Endothelial cell (in vitro differentiated cells): Measurements from ENCODE around the gene CA4. TPM values are rescaled to one million over a fixed set of nuclear protein-coding genes. Genes with fewer than 3 reads are reported as not detected.
"Not testable (repeated sequence)": the region's sequence is repeated elsewhere in the genome, so short reads cannot be mapped to it uniquely, and the experiment has no call there.

Source experiments
- DNase-seq: peaks from one replicate; pipeline ENCODE4 v3.0.0; 2021; ENCODE audit warnings: low spot score
- H3K27ac Mint-ChIP-seq: one replicate; pipeline ENCODE4 v1.8.0; 2021; ENCODE audit warnings: mixed read lengths, inconsistent platforms; ENCODE audit not compliant: unreplicated experiment
- H3K27me3 Mint-ChIP-seq: one replicate; pipeline ENCODE4 v1.8.0; 2021; ENCODE audit warnings: mild to moderate bottlenecking, moderate library complexity, mixed read lengths, inconsistent platforms; ENCODE audit not compliant: unreplicated experiment
- H3K36me3 Mint-ChIP-seq: one replicate; pipeline ENCODE4 v1.8.0; 2021; ENCODE audit warnings: mild to moderate bottlenecking, low read depth, mixed read lengths, inconsistent platforms; ENCODE audit not compliant: unreplicated experiment
- H3K4me1 Mint-ChIP-seq: one replicate; pipeline ENCODE4 v1.8.0; 2021; ENCODE audit warnings: mild to moderate bottlenecking, mixed read lengths, inconsistent platforms; ENCODE audit not compliant: unreplicated experiment
- H3K4me3 Mint-ChIP-seq: one replicate; pipeline ENCODE4 v1.8.0; 2021; ENCODE audit warnings: mild to moderate bottlenecking, mixed read lengths, inconsistent platforms; ENCODE audit not compliant: unreplicated experiment
- H3K9me3 Mint-ChIP-seq: one replicate; pipeline ENCODE4 v1.8.0; 2021; ENCODE audit warnings: mixed read lengths, inconsistent platforms; ENCODE audit not compliant: unreplicated experiment
- total RNA-seq: library from RNA; stranded (reverse); fragmentation: NEBNext Ultra II Directional; extraction: Animal tissue kit (Norgen Biotek cat#: 25700); gene quantifications from one replicate; pipeline ENCODE4 v1.2.1, GENCODE V29; 2021; ENCODE audit not compliant: unreplicated experiment
- TF ChIP-seq, protein P1 (sequence below): fragments of 200-600 bp; sonication (generic); IDR thresholded peaks from one replicate; pipeline ENCODE4 v1.5.0; 2021; ENCODE audit warnings: antibody characterized with exemption; ENCODE audit not compliant: unreplicated experiment

Gene CA4
- total RNA-seq, 1 donor from 2014 or later: 8.3 TPM

DNA sequence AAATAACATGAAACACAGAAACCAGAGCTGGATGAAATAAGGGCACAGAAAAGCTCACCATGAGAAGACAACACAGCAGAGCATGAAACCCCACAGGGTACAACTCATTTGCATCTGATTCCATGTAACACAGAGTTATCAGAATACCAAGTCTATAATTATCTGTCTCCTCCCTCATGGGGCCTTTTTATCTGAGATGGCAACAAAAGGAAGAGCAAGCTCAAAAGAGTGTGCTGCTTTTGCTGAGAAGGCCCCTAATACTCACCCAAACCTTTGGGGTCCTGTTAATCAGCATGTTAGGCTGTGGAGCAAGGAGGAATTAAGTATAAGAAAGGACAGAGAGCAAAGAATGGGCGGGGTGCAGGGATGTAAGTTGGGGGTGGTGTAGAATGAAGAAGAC is 36.6 kb downstream of the CA4 start:
- H3K4me1 Mint-ChIP-seq: not testable (repeated sequence)

DNA sequence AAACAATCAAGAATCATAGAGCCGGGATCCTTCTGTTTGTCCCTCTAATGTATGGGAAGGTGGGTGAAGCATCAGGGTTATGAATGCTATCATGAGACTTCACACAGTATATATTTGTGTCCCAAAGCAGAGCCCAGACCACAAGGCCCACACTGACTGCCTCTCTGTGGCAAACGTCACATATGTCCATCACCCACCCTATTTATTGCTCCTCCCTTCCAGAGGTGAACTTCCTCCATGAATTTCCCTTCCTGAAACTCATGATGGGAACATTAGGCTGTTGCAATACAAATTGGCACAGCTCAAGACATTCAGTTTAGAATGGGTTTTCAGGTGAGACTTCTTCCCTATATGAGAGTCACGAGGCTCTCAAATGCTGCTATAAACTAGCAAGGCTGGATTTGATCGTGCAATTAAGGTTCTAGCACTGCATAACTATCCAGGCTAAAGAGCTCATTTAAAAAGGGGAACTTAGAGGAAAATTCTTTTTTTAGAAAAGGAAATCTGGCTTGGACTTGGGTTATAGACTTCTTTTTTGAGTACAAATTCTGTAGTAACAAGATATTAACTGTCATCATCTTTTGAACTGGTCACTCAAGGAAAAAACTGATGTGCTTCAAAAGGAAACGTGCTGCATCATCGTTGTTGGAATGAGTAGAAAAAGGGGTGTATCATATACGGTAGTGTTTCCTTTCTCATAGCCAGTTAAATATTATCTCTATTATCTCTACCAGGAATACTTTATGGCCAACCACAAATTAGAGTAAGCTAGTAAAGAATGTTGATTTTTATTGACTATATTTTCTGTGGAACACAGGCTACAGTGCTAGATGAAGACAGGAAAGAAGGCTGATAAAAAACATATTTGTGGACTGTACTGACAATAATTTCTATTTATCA is 37.3 kb downstream of the CA4 start:
- not testable (repeated sequence) for H3K27ac Mint-ChIP-seq, H3K9me3 Mint-ChIP-seq, H3K4me3 Mint-ChIP-seq, H3K4me1 Mint-ChIP-seq, H3K27me3 Mint-ChIP-seq, DNase-seq, H3K36me3 Mint-ChIP-seq

More for the DNA sequence above, 36.6 kb downstream of the CA4 start:
- H3K9me3 Mint-ChIP-seq, H3K27ac Mint-ChIP-seq, DNase-seq, H3K4me3 Mint-ChIP-seq, H3K27me3 Mint-ChIP-seq, H3K36me3 Mint-ChIP-seq: not testable (repeated sequence)

DNA sequence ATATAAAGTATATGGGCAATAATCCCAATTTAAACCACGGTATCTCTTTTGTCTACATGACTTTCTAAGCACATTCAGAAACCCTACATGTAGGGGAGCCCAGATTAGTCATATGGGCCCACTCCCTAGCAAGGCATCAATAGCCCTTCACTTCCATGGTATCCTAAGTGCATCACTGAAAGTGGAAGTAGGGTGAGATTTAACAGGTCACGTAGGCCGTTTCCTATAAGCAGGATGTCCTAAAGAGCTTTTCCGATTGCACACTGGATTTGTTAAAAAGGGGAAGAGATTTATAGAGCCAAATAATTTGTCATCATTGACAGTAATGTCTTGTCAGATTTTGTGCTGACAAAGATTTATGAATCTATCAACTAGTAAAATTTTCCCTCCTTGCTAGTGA is 39.0 kb downstream of the CA4 start:
- no peaks in the 10 kb centered on the region for H3K9me3 Mint-ChIP-seq
- peaks cover 1% of the 10 kb centered on the region for H3K27me3 Mint-ChIP-seq
- H3K36me3 Mint-ChIP-seq: no peaks in the 10 kb centered on the region
- H3K4me3 Mint-ChIP-seq: no peak overlapping the region
- no peaks in the 10 kb centered on the region for H3K4me1 Mint-ChIP-seq
- DNase-seq: no peak
- H3K27ac Mint-ChIP-seq: no peak overlapping the region
- TF ChIP-seq, protein P1, sequence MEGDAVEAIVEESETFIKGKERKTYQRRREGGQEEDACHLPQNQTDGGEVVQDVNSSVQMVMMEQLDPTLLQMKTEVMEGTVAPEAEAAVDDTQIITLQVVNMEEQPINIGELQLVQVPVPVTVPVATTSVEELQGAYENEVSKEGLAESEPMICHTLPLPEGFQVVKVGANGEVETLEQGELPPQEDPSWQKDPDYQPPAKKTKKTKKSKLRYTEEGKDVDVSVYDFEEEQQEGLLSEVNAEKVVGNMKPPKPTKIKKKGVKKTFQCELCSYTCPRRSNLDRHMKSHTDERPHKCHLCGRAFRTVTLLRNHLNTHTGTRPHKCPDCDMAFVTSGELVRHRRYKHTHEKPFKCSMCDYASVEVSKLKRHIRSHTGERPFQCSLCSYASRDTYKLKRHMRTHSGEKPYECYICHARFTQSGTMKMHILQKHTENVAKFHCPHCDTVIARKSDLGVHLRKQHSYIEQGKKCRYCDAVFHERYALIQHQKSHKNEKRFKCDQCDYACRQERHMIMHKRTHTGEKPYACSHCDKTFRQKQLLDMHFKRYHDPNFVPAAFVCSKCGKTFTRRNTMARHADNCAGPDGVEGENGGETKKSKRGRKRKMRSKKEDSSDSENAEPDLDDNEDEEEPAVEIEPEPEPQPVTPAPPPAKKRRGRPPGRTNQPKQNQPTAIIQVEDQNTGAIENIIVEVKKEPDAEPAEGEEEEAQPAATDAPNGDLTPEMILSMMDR: no peak

- H3K36me3 Mint-ChIP-seq, H3K4me1 Mint-ChIP-seq, H3K27ac Mint-ChIP-seq, H3K9me3 Mint-ChIP-seq, H3K27me3 Mint-ChIP-seq, H3K4me3 Mint-ChIP-seq, DNase-seq: not testable (repeated sequence)
Observed at GRCh38 chr17:60190032-60190431, 40.3 kb downstream of the CA4 start.

DNA sequence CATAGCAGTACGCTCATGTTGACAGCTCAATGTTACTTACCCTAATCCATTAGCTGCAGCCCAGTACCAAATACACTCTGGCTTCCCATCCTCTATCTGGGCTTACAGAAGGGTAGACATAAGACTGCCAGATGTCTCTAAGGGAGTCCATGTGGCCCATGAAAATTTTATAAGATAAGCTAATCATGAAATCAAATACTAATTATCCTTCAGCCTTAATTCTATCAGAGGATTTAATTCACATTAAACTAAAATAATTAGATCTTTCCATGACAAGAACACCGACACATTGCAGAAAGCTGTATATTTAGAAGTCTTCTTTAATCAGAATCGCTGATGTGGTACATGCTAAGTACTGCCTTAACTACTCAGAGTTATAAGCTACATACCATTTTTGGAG is 43.3 kb downstream of the CA4 start:
- not testable (repeated sequence) for H3K4me1 Mint-ChIP-seq, H3K27ac Mint-ChIP-seq, H3K4me3 Mint-ChIP-seq, DNase-seq, H3K27me3 Mint-ChIP-seq, H3K9me3 Mint-ChIP-seq
- peaks cover 11% of the 10 kb centered on the region for H3K36me3 Mint-ChIP-seq

- no peak for DNase-seq
- H3K9me3 Mint-ChIP-seq: no peaks in the 10 kb centered on the region
- H3K36me3 Mint-ChIP-seq: peaks cover 14% of the 10 kb centered on the region
- H3K27ac Mint-ChIP-seq: no peak overlapping the region
- TF ChIP-seq, protein P1: no peak
- H3K4me3 Mint-ChIP-seq: no peak overlapping the region
- H3K4me1 Mint-ChIP-seq: no peaks in the 10 kb centered on the region
- H3K27me3 Mint-ChIP-seq: no peaks in the 10 kb centered on the region
Observed at GRCh38 chr17:60193482-60193881, 43.7 kb downstream of the CA4 start.

- DNase-seq, H3K27me3 Mint-ChIP-seq, H3K4me3 Mint-ChIP-seq, H3K4me1 Mint-ChIP-seq, H3K27ac Mint-ChIP-seq, H3K9me3 Mint-ChIP-seq: not testable (repeated sequence)
- H3K36me3 Mint-ChIP-seq: peaks cover 14% of the 10 kb centered on the region
Observed at GRCh38 chr17:60194141-60194540, 44.4 kb downstream of the CA4 start.

DNA sequence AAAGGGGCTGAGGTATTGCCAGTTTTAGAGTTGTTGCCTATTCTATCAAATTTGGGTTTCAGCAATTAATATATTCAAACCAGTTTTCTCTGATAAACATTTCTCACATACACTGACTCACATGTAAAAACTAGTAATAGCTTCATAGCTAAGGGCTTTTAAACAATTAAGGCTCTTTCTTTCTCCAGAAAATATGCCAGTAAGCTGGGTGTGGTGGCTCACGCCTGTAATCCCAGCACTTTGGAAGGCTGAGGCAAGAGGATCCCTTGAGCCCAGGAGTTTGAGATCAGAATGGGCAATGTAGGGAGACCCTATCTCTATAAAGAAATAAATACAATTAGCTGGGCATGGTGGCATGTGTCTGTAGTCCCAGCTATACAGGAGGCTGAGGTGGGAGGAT is 48.9 kb downstream of the CA4 start:
- not testable (repeated sequence) for H3K9me3 Mint-ChIP-seq, DNase-seq, H3K27ac Mint-ChIP-seq

GRCh38 chr17:60205782-60206181 is 56.0 kb downstream of the CA4 start:
- H3K4me1 Mint-ChIP-seq, H3K4me3 Mint-ChIP-seq, DNase-seq, H3K36me3 Mint-ChIP-seq, H3K27ac Mint-ChIP-seq, H3K27me3 Mint-ChIP-seq, H3K9me3 Mint-ChIP-seq: not testable (repeated sequence)

More for the DNA sequence above, 48.9 kb downstream of the CA4 start:
- H3K36me3 Mint-ChIP-seq: peaks cover 14% of the 10 kb centered on the region
- H3K4me3 Mint-ChIP-seq, H3K4me1 Mint-ChIP-seq, H3K27me3 Mint-ChIP-seq: not testable (repeated sequence)

DNA sequence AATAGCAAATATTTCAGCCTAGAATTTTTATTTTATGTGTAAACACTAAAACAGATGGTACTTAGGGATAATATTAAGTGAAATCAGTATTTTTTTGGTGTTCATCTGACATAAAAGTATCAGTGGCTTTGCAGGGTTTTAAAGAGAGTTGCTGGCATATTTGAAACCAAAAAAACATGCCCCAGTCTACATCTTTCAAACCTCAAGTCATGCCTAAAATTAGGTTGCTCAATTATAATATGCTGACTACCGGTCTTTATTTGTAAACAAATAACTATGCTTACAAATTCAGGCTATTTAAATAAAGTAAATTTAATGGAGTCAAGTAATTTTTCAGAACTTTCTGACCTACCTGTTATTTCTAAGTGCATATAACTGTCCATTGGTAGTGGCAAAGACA is 58.5 kb downstream of the CA4 start:
- H3K9me3 Mint-ChIP-seq, DNase-seq, H3K4me3 Mint-ChIP-seq, H3K4me1 Mint-ChIP-seq, H3K27ac Mint-ChIP-seq, H3K36me3 Mint-ChIP-seq, H3K27me3 Mint-ChIP-seq: not testable (repeated sequence)
